ENCODE measurements around the gene GNB3. TPM values are rescaled to one million over a fixed set of nuclear protein-coding genes. Genes with fewer than 3 reads are reported as not detected.
"Not testable (repeated sequence)": the region's sequence is repeated elsewhere in the genome, so short reads cannot be mapped to it uniquely, and the experiment has no call there.

Gene GNB3
- total RNA-seq, 2 experiments from 2014 or later = 5.0 to 23.7 TPM

DNA sequence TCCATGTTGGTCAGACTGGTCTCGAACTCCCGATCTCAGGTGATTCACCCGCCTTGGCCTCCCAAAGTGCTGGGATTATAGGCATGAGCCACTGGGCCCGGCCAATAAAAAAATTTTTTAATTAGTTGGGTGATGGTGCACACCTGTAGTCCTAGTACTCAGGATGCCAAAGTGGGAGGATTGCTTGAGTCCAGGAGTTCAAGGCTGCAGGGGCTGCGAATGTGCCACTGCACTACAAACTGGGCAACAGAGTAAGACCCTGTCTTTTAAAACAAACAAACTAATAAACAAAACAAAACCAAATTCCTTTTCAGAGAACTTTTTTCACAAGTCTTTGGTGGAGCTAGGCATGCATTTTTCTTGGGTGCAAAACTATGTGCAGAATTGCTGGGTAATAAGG, 42.5 kb downstream of the GNB3 start:
- no peaks in the 10 kb centered on the region for H3K9me2 ChIP-seq (ENCODE audit: insufficient read depth, low read length)
- H3K4me2 ChIP-seq (ENCODE audit: low read length) = no peak overlapping the region
- peaks cover 9% of the 10 kb centered on the region for H3K4me1 ChIP-seq (ENCODE audit: insufficient read depth, low read length, poor library complexity, severe bottlenecking)
- H3K36me3 ChIP-seq (ENCODE audit: insufficient read depth, low read length) = peaks cover 16% of the 10 kb centered on the region; the same call in 1 of the 2 replicates
- ChIA-PET POLR2A (interaction anchor here (0.7 kb wide), 2 partner anchors 10 to 115 kb away, joined by 3 read pairs; partner anchors contain the start of gene SPSB2), CTCF (ENCODE audit: unreplicated experiment) (no interaction called here)
- no peak for DNase-seq (ENCODE audit: low spot score)
- H4K20me1 ChIP-seq (ENCODE audit: insufficient read depth, low read length) = no peaks in the 10 kb centered on the region
- H3K4me3 ChIP-seq (ENCODE audit: low read depth, low read length, poor library complexity, severe bottlenecking) = no peak overlapping the region
- H3K9me3 ChIP-seq (ENCODE audit: low read length) = no peaks in the 10 kb centered on the region
- no peaks in the 10 kb centered on the region for H3K79me2 ChIP-seq (ENCODE audit: insufficient read depth, low read depth, low read length)
- no peak overlapping the region for H3K27ac ChIP-seq (ENCODE audit: low read depth, low read length, poor library complexity, severe bottlenecking)
- BruUV-seq (replicated peaks) = no TSS peak
- no peak for TF ChIP-seq EZH2phosphoT487 (IDR thresholded peaks at IDR 0.05; ENCODE audit: borderline replicate concordance, low read depth, low read length)
- TF ChIP-seq, protein P1, sequence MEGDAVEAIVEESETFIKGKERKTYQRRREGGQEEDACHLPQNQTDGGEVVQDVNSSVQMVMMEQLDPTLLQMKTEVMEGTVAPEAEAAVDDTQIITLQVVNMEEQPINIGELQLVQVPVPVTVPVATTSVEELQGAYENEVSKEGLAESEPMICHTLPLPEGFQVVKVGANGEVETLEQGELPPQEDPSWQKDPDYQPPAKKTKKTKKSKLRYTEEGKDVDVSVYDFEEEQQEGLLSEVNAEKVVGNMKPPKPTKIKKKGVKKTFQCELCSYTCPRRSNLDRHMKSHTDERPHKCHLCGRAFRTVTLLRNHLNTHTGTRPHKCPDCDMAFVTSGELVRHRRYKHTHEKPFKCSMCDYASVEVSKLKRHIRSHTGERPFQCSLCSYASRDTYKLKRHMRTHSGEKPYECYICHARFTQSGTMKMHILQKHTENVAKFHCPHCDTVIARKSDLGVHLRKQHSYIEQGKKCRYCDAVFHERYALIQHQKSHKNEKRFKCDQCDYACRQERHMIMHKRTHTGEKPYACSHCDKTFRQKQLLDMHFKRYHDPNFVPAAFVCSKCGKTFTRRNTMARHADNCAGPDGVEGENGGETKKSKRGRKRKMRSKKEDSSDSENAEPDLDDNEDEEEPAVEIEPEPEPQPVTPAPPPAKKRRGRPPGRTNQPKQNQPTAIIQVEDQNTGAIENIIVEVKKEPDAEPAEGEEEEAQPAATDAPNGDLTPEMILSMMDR (conservative IDR thresholded peaks at IDR 0.05; ENCODE audit: low read length) = no peak
- no peak overlapping the region for H2AFZ ChIP-seq (ENCODE audit: low read length)
- intact Hi-C loops (cut with micrococcal nuclease; ENCODE audit: unreplicated experiment) = no loop called here

DNA sequence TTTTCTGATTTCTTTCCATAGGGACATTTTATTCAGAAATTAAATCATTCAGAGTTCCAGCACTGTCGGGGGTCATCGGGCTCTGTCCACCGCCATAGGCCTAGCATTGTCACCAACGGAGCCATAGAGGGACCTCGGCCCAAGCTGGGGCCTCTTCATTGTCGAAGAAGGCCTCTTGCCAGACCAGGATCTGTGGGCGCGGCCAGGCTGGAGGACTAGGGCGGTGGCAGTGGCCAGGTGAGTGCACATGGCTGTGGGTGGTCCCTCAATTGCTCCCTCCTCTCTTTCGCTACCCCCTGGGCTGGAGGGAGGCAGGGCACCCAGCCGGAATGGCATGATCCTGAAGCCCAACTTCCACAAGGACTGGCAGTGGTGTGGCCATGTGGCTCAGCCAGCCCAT, 43.0 kb downstream of the GNB3 start:
- Histone ChIP-seq H4K20me1 (ENCODE audit: insufficient read depth, low read length) (no peaks in the 10 kb centered on the region), H3K27ac (ENCODE audit: low read depth, low read length, poor library complexity, severe bottlenecking) (no peak overlapping the region), H2AFZ (ENCODE audit: low read length) (no peak overlapping the region), H3K4me1 (ENCODE audit: insufficient read depth, low read length, poor library complexity, severe bottlenecking) (peaks cover 9% of the 10 kb centered on the region), H3K9me2 (ENCODE audit: insufficient read depth, low read length) (no peaks in the 10 kb centered on the region), H3K79me2 (ENCODE audit: insufficient read depth, low read depth, low read length) (no peaks in the 10 kb centered on the region), H3K36me3 (ENCODE audit: insufficient read depth, low read length) (peaks cover 16% of the 10 kb centered on the region; the same call in 1 of the 2 replicates), H3K4me3 (ENCODE audit: low read depth, low read length, poor library complexity, severe bottlenecking) (no peak overlapping the region), H3K4me2 (ENCODE audit: low read length) (no peak overlapping the region), H3K9me3 (ENCODE audit: low read length) (no peaks in the 10 kb centered on the region)
- no peak for DNase-seq (ENCODE audit: low spot score)
- intact Hi-C loops (cut with micrococcal nuclease; ENCODE audit: unreplicated experiment) = no loop called here
- no peak for TF ChIP-seq EZH2phosphoT487 (IDR thresholded peaks at IDR 0.05; ENCODE audit: borderline replicate concordance, low read depth, low read length)
- TF ChIP-seq, protein P1 (conservative IDR thresholded peaks at IDR 0.05; ENCODE audit: low read length) = no peak
- no TSS peak for BruUV-seq (replicated peaks)
- ChIA-PET CTCF (ENCODE audit: unreplicated experiment) (no interaction called here), POLR2A (no interaction called here)

DNA sequence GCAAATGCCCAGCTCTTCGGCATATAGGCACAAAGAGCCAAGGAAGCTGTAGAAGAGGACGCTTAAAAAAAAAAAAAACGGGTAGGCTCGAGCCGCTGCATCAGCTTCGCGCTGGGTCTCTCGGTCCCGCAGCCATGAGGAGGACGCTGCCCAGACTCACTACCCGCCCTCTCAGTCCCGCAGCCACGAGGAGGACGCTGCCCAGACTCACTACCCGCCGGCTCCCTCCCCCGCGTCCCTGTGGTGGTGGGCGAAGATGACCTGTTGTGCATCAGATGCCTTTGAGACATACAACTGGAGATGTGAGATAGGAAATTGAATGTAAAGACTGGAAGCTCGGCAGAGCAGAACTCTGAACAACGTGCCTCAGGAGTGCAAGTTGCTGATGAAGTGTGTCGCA, 43.8 kb downstream of the GNB3 start:
- intact Hi-C loops (cut with micrococcal nuclease; ENCODE audit: unreplicated experiment) = no loop called here
- H3K4me3 ChIP-seq (ENCODE audit: low read depth, low read length, poor library complexity, severe bottlenecking) = no peak overlapping the region
- TF ChIP-seq, protein P1 (conservative IDR thresholded peaks at IDR 0.05; ENCODE audit: low read length) = no peak
- no peak for TF ChIP-seq EZH2phosphoT487 (IDR thresholded peaks at IDR 0.05; ENCODE audit: borderline replicate concordance, low read depth, low read length)
- H3K4me1 ChIP-seq (ENCODE audit: insufficient read depth, low read length, poor library complexity, severe bottlenecking) = peaks cover 9% of the 10 kb centered on the region
- no peak overlapping the region for H2AFZ ChIP-seq (ENCODE audit: low read length)
- CTCF ChIA-PET (ENCODE audit: unreplicated experiment) = interaction anchor here (0.8 kb wide), 1 partner anchor 15 kb away, joined by 4 read pairs; no protein-coding TSS in a partner anchor
- no peak for DNase-seq (ENCODE audit: low spot score)
- H3K36me3 ChIP-seq (ENCODE audit: insufficient read depth, low read length) = peaks cover 16% of the 10 kb centered on the region; the same call in 1 of the 2 replicates
- no peaks in the 10 kb centered on the region for H3K79me2 ChIP-seq (ENCODE audit: insufficient read depth, low read depth, low read length)
- H3K27ac ChIP-seq (ENCODE audit: low read depth, low read length, poor library complexity, severe bottlenecking) = no peak overlapping the region
- no TSS peak for BruUV-seq (replicated peaks)
- H3K9me2 ChIP-seq (ENCODE audit: insufficient read depth, low read length) = no peaks in the 10 kb centered on the region
- no peaks in the 10 kb centered on the region for H4K20me1 ChIP-seq (ENCODE audit: insufficient read depth, low read length)
- POLR2A ChIA-PET = interaction anchor here (0.7 to 1.0 kb wide), 3 partner anchors 12 to 161 kb away, joined by 3 to 5 read pairs (median 5); partner anchors contain the start of gene USP5
- H3K9me3 ChIP-seq (ENCODE audit: low read length) = no peaks in the 10 kb centered on the region
- H3K4me2 ChIP-seq (ENCODE audit: low read length) = no peak overlapping the region

DNA sequence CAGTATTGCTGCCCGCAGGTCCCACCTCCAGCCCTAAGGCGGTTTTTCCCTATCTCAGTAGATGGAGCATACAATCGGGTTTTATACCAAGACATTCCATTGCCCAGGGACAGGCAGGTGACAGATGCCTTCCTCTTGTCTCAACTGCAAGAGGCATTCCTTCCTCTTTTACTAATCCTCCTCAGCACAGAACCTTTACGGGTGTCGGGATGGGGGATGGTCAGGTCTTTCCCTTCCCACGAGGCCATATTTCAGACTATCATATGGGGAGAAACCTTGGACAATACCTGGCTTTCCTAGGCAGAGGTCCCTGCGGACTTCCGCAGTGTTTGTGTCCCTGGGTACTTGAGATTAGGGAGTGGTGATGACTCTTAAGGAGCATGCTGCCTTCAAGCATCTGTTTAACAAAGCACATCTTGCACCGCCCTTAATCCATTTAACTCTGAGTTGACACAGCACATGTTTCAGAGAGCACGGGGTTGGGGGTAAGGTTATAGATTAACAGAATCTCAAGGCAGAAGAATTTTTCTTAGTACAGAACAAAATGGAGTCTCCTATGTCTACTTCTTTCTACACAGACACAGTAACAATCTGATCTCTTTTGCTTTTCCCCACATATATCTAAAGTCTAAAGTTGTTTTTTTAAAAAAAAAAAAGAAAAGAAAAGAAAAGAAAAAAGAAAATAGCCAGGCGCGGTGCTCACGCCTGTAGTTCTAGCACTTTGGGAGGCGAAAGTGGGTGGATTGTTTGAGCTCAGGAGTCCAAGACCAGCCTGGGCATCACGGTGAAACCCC, 45.7 kb downstream of the GNB3 start:
- H4K20me1 ChIP-seq (ENCODE audit: insufficient read depth, low read length); H3K27ac ChIP-seq (ENCODE audit: low read depth, low read length, poor library complexity, severe bottlenecking); H3K4me3 ChIP-seq (ENCODE audit: low read depth, low read length, poor library complexity, severe bottlenecking); H2AFZ ChIP-seq (ENCODE audit: low read length); DNase-seq (ENCODE audit: low spot score); H3K4me2 ChIP-seq (ENCODE audit: low read length); intact Hi-C loops (cut with micrococcal nuclease; ENCODE audit: unreplicated experiment); POLR2A ChIA-PET; BruUV-seq (replicated peaks); H3K9me2 ChIP-seq (ENCODE audit: insufficient read depth, low read length); H3K9me3 ChIP-seq (ENCODE audit: low read length); CTCF ChIA-PET (ENCODE audit: unreplicated experiment); H3K79me2 ChIP-seq (ENCODE audit: insufficient read depth, low read depth, low read length): not testable (repeated sequence)
- H3K36me3 ChIP-seq (ENCODE audit: insufficient read depth, low read length) = peaks cover 16% of the 10 kb centered on the region; the same call in 1 of the 2 replicates
- H3K4me1 ChIP-seq (ENCODE audit: insufficient read depth, low read length, poor library complexity, severe bottlenecking) = peaks cover 19% of the 10 kb centered on the region
